Loucy (cell line): ENCODE data around the gene SFR1.

Experiments used
- H2AFZ ChIP-seq: fragments of 200-600 bp; sonication (generic); 2 replicates; pipeline ENCODE4 v1.6.0; 2016; ENCODE audit warnings: antibody characterized with exemption, mild to moderate bottlenecking, low read length, moderate library complexity
- H3F3A ChIP-seq: fragments of 200-600 bp; 2 replicates; pipeline ENCODE4 v1.6.0; 2016; ENCODE audit warnings: antibody characterized with exemption, low read depth, mild to moderate bottlenecking
- H3K27me3 ChIP-seq: fragments of 200-600 bp; sonication (generic); 2 replicates; pipeline ENCODE4 v1.6.1; 2014; ENCODE audit warnings: low read length, mild to moderate bottlenecking; ENCODE audit not compliant: insufficient read depth, poor library complexity, severe bottlenecking
- H3K36me3 ChIP-seq: fragments of 200-600 bp; sonication (generic); 2 replicates; pipeline ENCODE4 v1.6.1; 2016; ENCODE audit warnings: low read length; ENCODE audit not compliant: insufficient read depth
- H3K4me1 ChIP-seq: fragments of 200-600 bp; sonication (generic); 2 replicates; pipeline ENCODE4 v1.5.1; 2014; ENCODE audit warnings: low read length, mild to moderate bottlenecking; ENCODE audit not compliant: insufficient read depth, poor library complexity, severe bottlenecking
- H3K4me2 ChIP-seq: fragments of 200-600 bp; sonication (generic); 2 replicates; pipeline ENCODE4 v1.6.0; 2014; ENCODE audit warnings: antibody characterized with exemption, low read length, low read depth, mild to moderate bottlenecking; ENCODE audit not compliant: poor library complexity, severe bottlenecking
- H3K4me3 ChIP-seq: fragments of 200-600 bp; sonication (generic); 2 replicates; pipeline ENCODE4 v1.5.1; 2014; ENCODE audit warnings: low read length, mild to moderate bottlenecking, mixed read lengths; ENCODE audit not compliant: poor library complexity, severe bottlenecking
- H3K79me2 ChIP-seq: fragments of 200-600 bp; sonication (generic); 2 replicates; pipeline ENCODE4 v1.6.1; 2014; ENCODE audit warnings: low read length; ENCODE audit not compliant: insufficient read depth
- H3K9ac ChIP-seq: fragments of 200-600 bp; sonication (generic); 2 replicates; pipeline ENCODE4 v1.6.0; 2014; ENCODE audit warnings: mild to moderate bottlenecking, low read depth, low read length, moderate library complexity; ENCODE audit not compliant: poor library complexity, severe bottlenecking
- H3K9me2 ChIP-seq: fragments of 200-600 bp; sonication (generic); replicated peaks from 2 replicates; pipeline ENCODE4 v1.6.1; 2016; ENCODE audit warnings: low read depth, low read length, mixed read lengths
- H3K9me3 ChIP-seq: fragments of 200-600 bp; sonication (generic); 2 replicates; pipeline ENCODE4 v1.6.1; 2014; ENCODE audit warnings: mild to moderate bottlenecking, antibody characterized with exemption, low read length, low read depth; ENCODE audit not compliant: insufficient read depth
- H4K20me1 ChIP-seq: fragments of 200-600 bp; sonication (generic); 2 replicates; pipeline ENCODE4 v1.6.0; 2014; ENCODE audit warnings: antibody characterized with exemption, low read length, mild to moderate bottlenecking; ENCODE audit not compliant: insufficient read depth, poor library complexity, severe bottlenecking
- EZH2phosphoT487 ChIP-seq: fragments of 200-600 bp; IDR thresholded peaks from 2 replicates; pipeline ENCODE4 v1.6.1; 2018; ENCODE audit warnings: antibody characterized with exemption, mild to moderate bottlenecking, moderate library complexity, borderline replicate concordance
- TF ChIP-seq, protein P1 (sequence below): fragments of 200-600 bp; sonication (generic); conservative IDR thresholded peaks from 2 replicates; pipeline ENCODE4 v1.5.1; 2014; ENCODE audit warnings: mild to moderate bottlenecking, antibody characterized with exemption, low read length

Gene SFR1

DNA sequence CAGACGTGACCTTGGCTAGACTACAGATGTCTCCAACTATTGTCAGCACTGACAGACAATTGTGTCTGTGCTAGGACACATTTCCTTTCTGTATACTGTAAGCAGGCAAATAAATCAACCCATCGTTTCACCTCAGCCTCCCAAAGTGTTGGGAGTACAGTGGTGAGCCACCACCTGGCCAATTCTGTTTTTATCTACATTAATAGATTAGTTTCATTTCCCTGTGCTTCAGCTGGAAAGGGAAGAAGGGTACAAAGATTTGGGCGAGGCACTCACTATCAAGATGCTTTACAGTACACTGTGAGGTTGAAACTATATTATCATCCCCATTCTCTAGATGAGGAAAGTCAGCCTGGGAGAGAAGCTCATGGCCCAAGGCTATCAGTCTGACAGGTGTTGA lies 21.9 kb downstream of the SFR1 start:
- Histone ChIP-seq H3K9me2 (no peaks in the 10 kb centered on the region), H3K79me2 (no peaks in the 10 kb centered on the region), H3K9me3 (no peaks in the 10 kb centered on the region), H3K9ac (no peak overlapping the region), H3K36me3 (no peaks in the 10 kb centered on the region), H4K20me1 (no peaks in the 10 kb centered on the region), H3K27me3 (peaks cover 5% of the 10 kb centered on the region), H3F3A (no peaks in the 10 kb centered on the region), H3K4me2 (no peak overlapping the region), H3K4me1 (no peaks in the 10 kb centered on the region), H3K4me3 (no peak overlapping the region), H2AFZ (no peak overlapping the region)
- TF ChIP-seq EZH2phosphoT487: no peak
- TF ChIP-seq, protein P1, sequence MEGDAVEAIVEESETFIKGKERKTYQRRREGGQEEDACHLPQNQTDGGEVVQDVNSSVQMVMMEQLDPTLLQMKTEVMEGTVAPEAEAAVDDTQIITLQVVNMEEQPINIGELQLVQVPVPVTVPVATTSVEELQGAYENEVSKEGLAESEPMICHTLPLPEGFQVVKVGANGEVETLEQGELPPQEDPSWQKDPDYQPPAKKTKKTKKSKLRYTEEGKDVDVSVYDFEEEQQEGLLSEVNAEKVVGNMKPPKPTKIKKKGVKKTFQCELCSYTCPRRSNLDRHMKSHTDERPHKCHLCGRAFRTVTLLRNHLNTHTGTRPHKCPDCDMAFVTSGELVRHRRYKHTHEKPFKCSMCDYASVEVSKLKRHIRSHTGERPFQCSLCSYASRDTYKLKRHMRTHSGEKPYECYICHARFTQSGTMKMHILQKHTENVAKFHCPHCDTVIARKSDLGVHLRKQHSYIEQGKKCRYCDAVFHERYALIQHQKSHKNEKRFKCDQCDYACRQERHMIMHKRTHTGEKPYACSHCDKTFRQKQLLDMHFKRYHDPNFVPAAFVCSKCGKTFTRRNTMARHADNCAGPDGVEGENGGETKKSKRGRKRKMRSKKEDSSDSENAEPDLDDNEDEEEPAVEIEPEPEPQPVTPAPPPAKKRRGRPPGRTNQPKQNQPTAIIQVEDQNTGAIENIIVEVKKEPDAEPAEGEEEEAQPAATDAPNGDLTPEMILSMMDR: 0 out of 2 replicates have a peak, but pooled peaks have one; percentile 9

DNA sequence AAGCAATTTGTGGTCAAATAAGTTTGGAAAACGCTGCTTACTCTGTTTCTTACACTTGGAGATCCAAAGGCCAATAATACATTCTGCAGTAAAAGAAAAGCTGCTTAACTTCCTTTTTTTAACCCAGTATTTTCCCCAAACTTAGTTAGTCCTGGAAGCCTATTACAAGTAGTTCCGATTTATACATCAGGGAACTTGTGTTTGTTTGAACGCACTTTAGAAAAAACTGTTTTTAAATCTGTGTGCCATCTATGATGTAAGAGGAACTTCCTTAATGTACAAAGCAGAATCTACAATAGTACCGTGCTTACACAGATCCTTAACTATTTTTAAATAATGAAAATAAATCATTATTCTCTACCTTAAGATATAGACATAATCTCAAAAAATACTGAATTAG lies 23.0 kb downstream of the SFR1 start:
- no peaks in the 10 kb centered on the region for H3K36me3 ChIP-seq
- TF ChIP-seq, protein P1: no peak
- TF ChIP-seq EZH2phosphoT487: no peak
- no peaks in the 10 kb centered on the region for H3K79me2 ChIP-seq
- H3K4me3 ChIP-seq: no peak overlapping the region
- no peak overlapping the region for H3K9ac ChIP-seq
- no peaks in the 10 kb centered on the region for H3K9me2 ChIP-seq
- no peak overlapping the region for H2AFZ ChIP-seq
- H3K27me3 ChIP-seq: peaks cover 5% of the 10 kb centered on the region
- no peak overlapping the region for H3K4me2 ChIP-seq
- H3K4me1 ChIP-seq: no peaks in the 10 kb centered on the region
- H4K20me1 ChIP-seq: no peaks in the 10 kb centered on the region
- H3K9me3 ChIP-seq: no peaks in the 10 kb centered on the region
- no peaks in the 10 kb centered on the region for H3F3A ChIP-seq

DNA sequence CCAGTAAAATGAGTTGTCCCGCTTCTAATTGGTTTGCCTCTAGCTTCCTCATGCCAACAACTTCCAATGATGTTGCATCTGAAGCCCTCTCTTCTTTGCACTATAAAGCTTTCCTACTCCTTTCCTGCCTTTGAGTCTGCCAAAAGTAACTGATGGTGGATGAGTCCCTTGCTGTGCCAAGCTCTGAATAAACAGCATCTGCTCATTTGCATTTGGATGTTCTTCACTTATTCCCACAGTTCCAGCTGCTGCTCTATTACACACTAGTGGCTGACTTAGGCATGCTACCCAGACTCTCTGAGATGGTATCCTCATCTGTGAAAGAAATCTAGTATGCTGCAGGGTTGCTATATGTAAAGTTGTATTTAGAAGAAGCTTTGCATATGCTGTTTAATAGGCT lies 24.9 kb downstream of the SFR1 start:
- TF ChIP-seq, protein P1: no peak
- TF ChIP-seq EZH2phosphoT487: no peak
- Histone ChIP-seq H3F3A (no peaks in the 10 kb centered on the region), H3K4me3 (no peak overlapping the region), H3K4me2 (no peak overlapping the region), H3K36me3 (no peaks in the 10 kb centered on the region), H3K9me3 (peaks cover 2% of the 10 kb centered on the region; the same call in 1 of the 2 replicates), H4K20me1 (no peaks in the 10 kb centered on the region), H3K27me3 (peaks cover 5% of the 10 kb centered on the region), H3K9me2 (no peaks in the 10 kb centered on the region), H3K9ac (no peak overlapping the region), H2AFZ (no peak overlapping the region), H3K4me1 (no peaks in the 10 kb centered on the region), H3K79me2 (no peaks in the 10 kb centered on the region)
